ENCODE results near the gene E2F6.

Gene E2F6

GRCh38 chr2:11406958-11407381 lies 59.0 kb downstream of the E2F6 start (continued):
- no peak for TF ChIP-seq ZNF280C (tag by site-specific recombination; IDR thresholded peaks at IDR 0.05)
- no peak for TF ChIP-seq KLF9 (tag by site-specific recombination; IDR thresholded peaks at IDR 0.05; ENCODE audit: low read depth)
- TF ChIP-seq ZNF488 (tag by site-specific recombination; IDR thresholded peaks at IDR 0.05): no peak
- TF ChIP-seq ZNF560 (tag by site-specific recombination; IDR thresholded peaks at IDR 0.05; ENCODE audit: borderline replicate concordance): no peak
- no peak for TF ChIP-seq ZFP3 (tag by site-specific recombination; IDR thresholded peaks at IDR 0.05; ENCODE audit: low read depth)
- TF ChIP-seq KLF16 (tag by site-specific recombination; IDR thresholded peaks at IDR 0.05): no peak

- Histone ChIP-seq H3K27ac (ENCODE audit: extremely low read depth, low read depth, low read length) (no peak overlapping the region), H3K4me3 (ENCODE audit: low read depth, low read length) (no peak overlapping the region), H3K36me3 (ENCODE audit: control insufficient read depth in 2 of 2, insufficient read depth in 1 of 2, low read length in 2 of 2) (no peaks in the 10 kb centered on the region), H3K4me1 (ENCODE audit: control insufficient read depth, insufficient read depth, low read length) (no peaks in the 10 kb centered on the region), H3K9me3 (ENCODE audit: control insufficient read depth, insufficient read depth, low read depth, low read length) (no peaks in the 10 kb centered on the region)
- no peak for TF ChIP-seq ZNF596 (tag by site-specific recombination; IDR thresholded peaks at IDR 0.05)
- no peak for TF ChIP-seq ZNF37A (tag by site-specific recombination; IDR thresholded peaks at IDR 0.05)
- TF ChIP-seq ZNF654 (tag by site-specific recombination; IDR thresholded peaks at IDR 0.05; ENCODE audit: low read depth): no peak
- no peak for TF ChIP-seq ZBTB10 (tag by site-specific recombination; IDR thresholded peaks at IDR 0.05)
- TF ChIP-seq HOXA7 (CRISPR knock-in tag; IDR thresholded peaks at IDR 0.05; ENCODE audit: borderline replicate concordance): no peak
- no peak for TF ChIP-seq REST (tag by site-specific recombination; IDR thresholded peaks at IDR 0.05)
- TF ChIP-seq ZNF555 (tag by site-specific recombination; conservative IDR thresholded peaks at IDR 0.05): no peak
- no peak for TF ChIP-seq ZSCAN16 (tag by site-specific recombination; IDR thresholded peaks at IDR 0.05)
- TF ChIP-seq ZNF670 (tag by site-specific recombination; IDR thresholded peaks at IDR 0.05; ENCODE audit: low read depth): no peak
- no peak for TF ChIP-seq ZFP69B (tag by site-specific recombination; IDR thresholded peaks at IDR 0.05)
- no peak for TF ChIP-seq ZBTB21 (tag by site-specific recombination; IDR thresholded peaks at IDR 0.05)
- no peak for TF ChIP-seq ZNF488 (tag by site-specific recombination; IDR thresholded peaks at IDR 0.05)
- no peak for TF ChIP-seq ZBTB7A (tag by site-specific recombination; IDR thresholded peaks at IDR 0.05; ENCODE audit: low read depth)
- no peak for TF ChIP-seq ZNF529 (tag by site-specific recombination; IDR thresholded peaks at IDR 0.05; ENCODE audit: insufficient replicate concordance)
- CTCF ChIA-PET: interaction anchor here (0.6 to 1.0 kb wide), 4 partner anchors 16 to 281 kb away, joined by 3 to 5 read pairs (median 3); no protein-coding TSS in a partner anchor
- POLR2A ChIA-PET: no interaction called here
Measured at GRCh38 chr2:11406267-11406957, 59.5 kb downstream of the E2F6 start.

All from HEK293 (cell line).